ENCODE data around the gene LRP5. TPM values are rescaled to one million over a fixed set of nuclear protein-coding genes. Genes with fewer than 3 reads are reported as not detected.
"Not testable (repeated sequence)": the region's sequence is repeated elsewhere in the genome, so short reads cannot be mapped to it uniquely, and the experiment has no call there.

Gene LRP5
- total RNA-seq, 1 experiment from 2014 or later = 32.8 TPM

DNA sequence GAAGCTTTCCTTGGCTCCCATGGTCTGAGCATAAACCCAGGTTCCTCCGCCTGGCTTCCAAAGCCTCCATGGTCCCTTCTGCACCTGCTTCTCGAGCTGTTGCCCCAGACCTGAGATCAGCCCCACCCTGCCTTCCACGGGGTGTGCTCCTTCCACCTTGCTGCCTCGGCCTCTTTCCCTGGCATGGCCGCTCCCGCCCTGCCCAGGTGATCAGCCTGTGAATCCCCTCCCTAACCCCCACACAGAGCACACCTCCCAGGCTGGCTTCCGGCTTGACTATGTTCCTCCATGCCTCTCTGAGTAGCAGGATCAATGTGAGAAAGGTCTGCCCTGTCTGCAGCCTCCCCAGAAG is 145.5 kb downstream of the LRP5 start:
- H3K9me3 Mint-ChIP-seq (ENCODE audit: unreplicated experiment) = no peaks in the 10 kb centered on the region
- H3K4me1 Mint-ChIP-seq (ENCODE audit: insufficient read depth, unreplicated experiment) = peaks cover 16% of the 10 kb centered on the region
- peaks cover 10% of the 10 kb centered on the region for H3K36me3 Mint-ChIP-seq (ENCODE audit: insufficient read depth, unreplicated experiment)
- POLR2A ChIA-PET = no interaction called here
- H3K27me3 Mint-ChIP-seq (ENCODE audit: insufficient read depth, unreplicated experiment) = no peaks in the 10 kb centered on the region
- intact Hi-C loops (cut with micrococcal nuclease) = no loop called here
- TF ChIP-seq CTCF (IDR thresholded peaks at IDR 0.05; ENCODE audit: unreplicated experiment) = no peak
- H3K27ac Mint-ChIP-seq (ENCODE audit: low read depth, unreplicated experiment) = no peak overlapping the region
- H3K4me3 Mint-ChIP-seq (ENCODE audit: unreplicated experiment) = no peak overlapping the region
- no TSS peak for BruUV-seq (replicated peaks)
- CTCF ChIA-PET = interaction anchor here (0.6 kb wide), 2 partner anchors 201 to 362 kb away, joined by 3 read pairs; no protein-coding TSS in a partner anchor
- no peak for DNase-seq (ENCODE audit: unreplicated experiment)

GRCh38 chr11:68458340-68458739 is 145.9 kb downstream of the LRP5 start:
- intact Hi-C loops (cut with micrococcal nuclease); H3K4me3 Mint-ChIP-seq (ENCODE audit: unreplicated experiment); BruUV-seq (replicated peaks); DNase-seq (ENCODE audit: unreplicated experiment); H3K9me3 Mint-ChIP-seq (ENCODE audit: unreplicated experiment); H3K27me3 Mint-ChIP-seq (ENCODE audit: insufficient read depth, unreplicated experiment); H3K27ac Mint-ChIP-seq (ENCODE audit: low read depth, unreplicated experiment): not testable (repeated sequence)
- ChIA-PET POLR2A (interaction anchor here (0.6 kb wide), 1 partner anchor 63 kb away, joined by 3 read pairs; no protein-coding TSS in a partner anchor), CTCF (interaction anchor here (0.7 kb wide), 1 partner anchor 326 kb away, joined by 8 read pairs; no protein-coding TSS in a partner anchor)
- Mint-ChIP-seq H3K36me3 (ENCODE audit: insufficient read depth, unreplicated experiment) (peaks cover 10% of the 10 kb centered on the region), H3K4me1 (ENCODE audit: insufficient read depth, unreplicated experiment) (peaks cover 18% of the 10 kb centered on the region)

- peaks cover 17% of the 10 kb centered on the region for H3K4me1 Mint-ChIP-seq (ENCODE audit: insufficient read depth, unreplicated experiment)
- H3K9me3 Mint-ChIP-seq (ENCODE audit: unreplicated experiment) = no peaks in the 10 kb centered on the region
- CTCF ChIA-PET = interaction anchor here (0.7 to 1.4 kb wide), 2 partner anchors 13 to 1183 kb away, joined by 3 read pairs; no protein-coding TSS in a partner anchor
- POLR2A ChIA-PET = interaction anchor here (0.5 to 1.7 kb wide), 12 partner anchors 8 to 1040 kb away, joined by 3 to 7 read pairs (median 3); no protein-coding TSS in a partner anchor
- intact Hi-C loops (cut with micrococcal nuclease) = loop anchor here (5.0 kb wide), 1 partner anchor 122 kb away; no protein-coding TSS in a partner anchor
- H3K27me3 Mint-ChIP-seq (ENCODE audit: insufficient read depth, unreplicated experiment) = no peaks in the 10 kb centered on the region
- BruUV-seq (replicated peaks) = no TSS peak
- peak; percentile 99 for DNase-seq (ENCODE audit: unreplicated experiment)
- H3K27ac Mint-ChIP-seq (ENCODE audit: low read depth, unreplicated experiment) = peak overlapping the region; percentile 89
- peak overlapping the region; percentile 65 for H3K4me3 Mint-ChIP-seq (ENCODE audit: unreplicated experiment)
- peaks cover 22% of the 10 kb centered on the region for H3K36me3 Mint-ChIP-seq (ENCODE audit: insufficient read depth, unreplicated experiment)
- TF ChIP-seq CTCF (IDR thresholded peaks at IDR 0.05; ENCODE audit: unreplicated experiment) = no peak
Measured at GRCh38 chr11:68459886-68460740, 147.7 kb downstream of the LRP5 start.

DNA sequence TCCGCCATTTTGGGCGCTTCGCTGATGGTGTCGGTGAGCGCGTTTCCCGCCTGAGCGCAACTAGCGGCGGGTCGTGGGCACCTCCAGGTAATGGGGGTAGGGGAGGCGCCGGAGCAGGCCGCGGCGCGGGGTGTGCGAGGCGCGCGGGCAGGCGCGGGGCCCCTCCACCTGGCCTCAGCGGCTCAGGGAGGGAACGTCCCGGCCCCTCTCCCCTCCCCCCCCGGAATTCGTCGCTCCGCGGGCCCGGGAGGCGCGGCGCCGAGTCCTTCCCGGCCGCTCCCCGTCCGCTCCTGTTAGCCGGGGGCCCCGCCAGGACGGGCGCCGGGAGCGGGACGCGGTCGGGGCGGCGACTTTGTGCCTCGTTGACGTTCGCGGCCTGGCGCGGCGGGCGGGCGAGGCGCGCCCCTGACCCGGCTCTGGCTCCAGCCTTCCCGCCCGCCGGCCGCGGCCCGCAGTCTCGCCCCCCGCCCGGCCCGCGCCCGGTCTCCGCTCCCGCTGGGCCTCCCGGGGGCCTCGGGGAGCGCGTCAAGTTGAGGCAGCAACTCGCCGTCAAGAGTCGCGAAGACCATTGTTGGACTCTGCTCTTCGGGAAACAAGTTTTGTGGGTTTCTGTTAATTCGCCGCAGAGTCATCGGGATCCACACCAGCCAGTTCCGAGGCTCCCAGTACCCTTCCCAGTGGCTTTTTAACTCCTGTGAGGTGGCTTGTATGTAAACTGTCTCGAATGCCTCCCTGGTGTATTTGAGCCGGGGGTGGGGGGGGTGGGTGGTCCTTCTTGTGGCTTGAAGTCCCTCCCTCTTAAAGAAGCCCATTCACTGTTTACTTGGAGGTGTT is 148.6 kb downstream of the LRP5 start, which contains the start of gene PPP6R3:
Gene PPP6R3 (plus strand): TSS at position 12 of the 834 bp plus-strand sequence. CDS start 76,913 bp downstream, outside the sequence.
- no peak for TF ChIP-seq CTCF (IDR thresholded peaks at IDR 0.05; ENCODE audit: unreplicated experiment)
- no peaks in the 10 kb centered on the region for H3K9me3 Mint-ChIP-seq (ENCODE audit: unreplicated experiment)
- peaks cover 20% of the 10 kb centered on the region for H3K4me1 Mint-ChIP-seq (ENCODE audit: insufficient read depth, unreplicated experiment)
- POLR2A ChIA-PET = interaction anchor here (0.6 to 1.7 kb wide), 11 partner anchors 7 to 1041 kb away, joined by 3 to 7 read pairs (median 3); no protein-coding TSS in a partner anchor
- intact Hi-C loops (cut with micrococcal nuclease) = loop anchor here (5.0 kb wide), 1 partner anchor 121 kb away; no protein-coding TSS in a partner anchor
- H3K36me3 Mint-ChIP-seq (ENCODE audit: insufficient read depth, unreplicated experiment) = peaks cover 22% of the 10 kb centered on the region
- no TSS peak for BruUV-seq (replicated peaks)
- H3K27me3 Mint-ChIP-seq (ENCODE audit: insufficient read depth, unreplicated experiment) = no peaks in the 10 kb centered on the region
- peak within 1 kb of the TSS; percentile 65 for H3K4me3 Mint-ChIP-seq (ENCODE audit: unreplicated experiment)
- DNase-seq (ENCODE audit: unreplicated experiment) = peak; percentile 19
- H3K27ac Mint-ChIP-seq (ENCODE audit: low read depth, unreplicated experiment) = peak within 1 kb of the TSS; percentile 89
- CTCF ChIA-PET = no interaction called here

Measured in MCF 10A (cell line).